Measurements from ENCODE around the gene NAT10. TPM values are rescaled to one million over a fixed set of nuclear protein-coding genes. Genes with fewer than 3 reads are reported as not detected.
"Not testable (repeated sequence)": the region's sequence is repeated elsewhere in the genome, so short reads cannot be mapped to it uniquely, and the experiment has no call there.

Gene NAT10
- polyA plus RNA-seq, 1 experiment: 30.5 TPM

DNA sequence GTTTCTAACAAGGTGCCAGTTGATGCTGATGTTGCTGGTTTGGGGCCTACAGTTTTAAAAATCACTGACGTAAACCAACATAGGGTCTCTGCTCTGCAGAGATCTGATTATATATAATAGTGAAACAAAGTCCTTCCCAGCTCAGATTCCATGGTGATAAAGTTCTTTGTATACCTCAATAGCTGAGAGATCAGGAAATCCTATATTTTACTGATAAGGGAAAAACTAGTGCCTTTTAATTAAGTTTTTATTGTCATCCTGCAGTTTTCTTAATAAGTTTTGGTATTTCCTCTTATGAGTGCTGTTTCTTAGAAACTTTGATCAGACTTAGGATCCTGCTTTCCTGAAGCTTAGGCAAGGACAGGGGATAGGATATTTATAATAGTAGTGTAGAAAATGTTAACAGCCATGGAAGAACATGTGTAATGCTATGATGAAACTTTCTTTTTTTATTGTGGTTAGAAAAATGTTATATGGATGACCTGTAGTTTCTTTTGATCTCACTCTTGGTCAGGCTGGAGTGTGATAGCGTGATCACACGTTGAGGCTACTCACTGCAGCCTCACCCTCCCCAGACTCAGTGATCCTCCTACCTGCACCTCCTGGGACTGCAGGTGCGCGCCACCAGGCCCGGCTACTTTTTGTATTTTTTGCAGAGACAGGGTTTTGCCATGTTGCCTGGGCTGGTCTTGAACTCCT, 39.8 kb upstream of the NAT10 start:
- TF ChIP-seq, protein P1, sequence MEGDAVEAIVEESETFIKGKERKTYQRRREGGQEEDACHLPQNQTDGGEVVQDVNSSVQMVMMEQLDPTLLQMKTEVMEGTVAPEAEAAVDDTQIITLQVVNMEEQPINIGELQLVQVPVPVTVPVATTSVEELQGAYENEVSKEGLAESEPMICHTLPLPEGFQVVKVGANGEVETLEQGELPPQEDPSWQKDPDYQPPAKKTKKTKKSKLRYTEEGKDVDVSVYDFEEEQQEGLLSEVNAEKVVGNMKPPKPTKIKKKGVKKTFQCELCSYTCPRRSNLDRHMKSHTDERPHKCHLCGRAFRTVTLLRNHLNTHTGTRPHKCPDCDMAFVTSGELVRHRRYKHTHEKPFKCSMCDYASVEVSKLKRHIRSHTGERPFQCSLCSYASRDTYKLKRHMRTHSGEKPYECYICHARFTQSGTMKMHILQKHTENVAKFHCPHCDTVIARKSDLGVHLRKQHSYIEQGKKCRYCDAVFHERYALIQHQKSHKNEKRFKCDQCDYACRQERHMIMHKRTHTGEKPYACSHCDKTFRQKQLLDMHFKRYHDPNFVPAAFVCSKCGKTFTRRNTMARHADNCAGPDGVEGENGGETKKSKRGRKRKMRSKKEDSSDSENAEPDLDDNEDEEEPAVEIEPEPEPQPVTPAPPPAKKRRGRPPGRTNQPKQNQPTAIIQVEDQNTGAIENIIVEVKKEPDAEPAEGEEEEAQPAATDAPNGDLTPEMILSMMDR (IDR thresholded peaks at IDR 0.05; ENCODE audit: low read depth, low read length): no peak; the same call in 1 of the 2 replicates
- no peak overlapping the region for H3K4me3 ChIP-seq (ENCODE audit: low read depth, low read length)
- peak overlapping the region; percentile 41 for H3K27ac ChIP-seq (ENCODE audit: low read depth, low read length)
- H3K27me3 ChIP-seq (ENCODE audit: control insufficient read depth, insufficient read depth, low read length): no peaks in the 10 kb centered on the region
- no peak for DNase-seq (ENCODE audit: low read depth, low spot score)
- H3K9me3 ChIP-seq (ENCODE audit: control insufficient read depth, insufficient read depth, low read length): no peaks in the 10 kb centered on the region
- POLR2A ChIA-PET: no interaction called here
- CTCF ChIA-PET: no interaction called here

DNA sequence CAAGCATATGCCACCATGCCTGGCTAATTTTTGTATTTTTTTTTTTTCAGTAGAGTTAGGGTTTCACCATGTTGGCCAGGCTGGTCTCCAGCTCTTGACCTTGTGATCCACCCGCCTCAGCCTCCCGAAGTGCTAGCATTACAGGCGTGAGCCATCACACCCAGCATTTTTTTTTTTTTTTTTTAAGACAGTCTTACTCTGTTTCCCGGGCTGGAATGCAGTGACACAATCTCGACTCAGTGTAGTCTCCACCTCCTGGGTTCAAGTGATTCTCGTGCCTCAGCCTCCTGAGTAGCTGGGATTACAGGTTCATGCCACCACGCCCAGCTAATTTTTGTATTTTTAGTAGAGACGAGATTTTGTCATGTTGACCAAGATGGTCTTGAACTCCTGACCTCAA, 38.7 kb upstream of the NAT10 start:
- CTCF ChIA-PET; POLR2A ChIA-PET; DNase-seq (ENCODE audit: low read depth, low spot score): not testable (repeated sequence)

DNA sequence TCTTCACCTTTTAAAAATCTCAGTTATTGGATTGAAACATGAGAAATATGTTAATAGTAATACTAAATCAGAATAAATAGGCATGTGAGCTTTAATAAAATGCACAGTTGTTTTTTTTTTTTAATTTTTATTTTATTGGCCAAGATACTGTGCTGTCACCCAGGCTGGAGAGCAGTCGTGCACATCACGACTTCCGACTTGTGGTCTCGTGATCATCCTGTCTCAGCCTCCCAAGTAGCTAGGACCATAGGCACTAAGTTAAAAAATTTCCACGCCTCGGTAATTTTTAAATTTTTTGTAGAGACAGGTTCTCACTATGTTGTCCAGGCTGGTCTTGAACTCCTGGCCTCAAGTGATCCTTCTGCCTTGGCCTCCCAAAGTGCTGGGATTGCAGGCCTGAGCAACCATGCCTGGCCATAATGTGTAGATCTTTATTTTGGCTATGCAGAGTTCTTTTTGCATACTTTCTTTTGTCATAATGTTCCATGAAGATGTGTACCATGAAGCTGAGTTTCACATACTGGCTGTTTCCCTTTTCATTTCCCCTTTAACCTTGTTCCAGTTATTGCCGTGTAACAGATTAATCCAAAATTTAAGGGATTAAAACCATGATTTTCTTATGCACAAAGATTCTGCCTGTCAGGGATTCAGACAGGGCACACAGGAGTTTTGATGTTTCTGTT, 37.9 kb upstream of the NAT10 start:
- Histone ChIP-seq H3K27me3 (ENCODE audit: control insufficient read depth, insufficient read depth, low read length) (no peaks in the 10 kb centered on the region), H3K4me3 (ENCODE audit: low read depth, low read length) (no peak overlapping the region), H3K9me3 (ENCODE audit: control insufficient read depth, insufficient read depth, low read length) (no peaks in the 10 kb centered on the region), H3K27ac (ENCODE audit: low read depth, low read length) (no peak overlapping the region)
- no peak for DNase-seq (ENCODE audit: low read depth, low spot score)
- ChIA-PET CTCF (no interaction called here), POLR2A (interaction anchor here (0.6 kb wide), 1 partner anchor 16 kb away, joined by 3 read pairs; no protein-coding TSS in a partner anchor)
- TF ChIP-seq, protein P1 (IDR thresholded peaks at IDR 0.05; ENCODE audit: low read depth, low read length): no peak

More for the DNA sequence above, 38.7 kb upstream of the NAT10 start:
- H3K9me3 ChIP-seq (ENCODE audit: control insufficient read depth, insufficient read depth, low read length); H3K27ac ChIP-seq (ENCODE audit: low read depth, low read length); H3K27me3 ChIP-seq (ENCODE audit: control insufficient read depth, insufficient read depth, low read length); H3K4me3 ChIP-seq (ENCODE audit: low read depth, low read length): not testable (repeated sequence)

DNA sequence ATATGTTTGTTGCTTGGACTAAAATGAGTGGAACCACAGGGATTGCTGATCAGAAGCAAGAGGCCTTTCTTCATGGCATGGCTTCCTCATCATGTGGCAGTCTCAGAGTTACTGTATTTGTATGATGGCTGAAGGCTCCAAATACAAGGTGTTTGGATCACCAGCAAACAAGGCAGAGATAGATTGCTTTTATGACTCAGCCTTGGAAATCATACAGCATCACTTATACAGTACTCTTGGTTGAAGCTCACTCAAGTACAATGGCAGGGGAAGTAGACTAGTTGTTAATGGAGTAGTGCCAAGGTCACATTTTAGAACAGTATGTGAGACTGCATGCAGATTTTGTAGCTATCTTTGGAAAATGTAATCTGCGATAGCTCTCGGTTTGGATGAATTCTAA, 37.3 kb upstream of the NAT10 start:
- ChIA-PET CTCF (no interaction called here), POLR2A (interaction anchor here (0.5 to 1.1 kb wide), 4 partner anchors 9 to 86 kb away, joined by 3 to 11 read pairs (median 3); partner anchors contain the start of gene NAT10)
- Histone ChIP-seq H3K4me3 (ENCODE audit: low read depth, low read length) (no peak overlapping the region), H3K9me3 (ENCODE audit: control insufficient read depth, insufficient read depth, low read length) (no peaks in the 10 kb centered on the region), H3K27ac (ENCODE audit: low read depth, low read length) (no peak overlapping the region), H3K27me3 (ENCODE audit: control insufficient read depth, insufficient read depth, low read length) (no peaks in the 10 kb centered on the region)
- DNase-seq (ENCODE audit: low read depth, low spot score): no peak
- TF ChIP-seq, protein P1 (IDR thresholded peaks at IDR 0.05; ENCODE audit: low read depth, low read length): no peak

DNA sequence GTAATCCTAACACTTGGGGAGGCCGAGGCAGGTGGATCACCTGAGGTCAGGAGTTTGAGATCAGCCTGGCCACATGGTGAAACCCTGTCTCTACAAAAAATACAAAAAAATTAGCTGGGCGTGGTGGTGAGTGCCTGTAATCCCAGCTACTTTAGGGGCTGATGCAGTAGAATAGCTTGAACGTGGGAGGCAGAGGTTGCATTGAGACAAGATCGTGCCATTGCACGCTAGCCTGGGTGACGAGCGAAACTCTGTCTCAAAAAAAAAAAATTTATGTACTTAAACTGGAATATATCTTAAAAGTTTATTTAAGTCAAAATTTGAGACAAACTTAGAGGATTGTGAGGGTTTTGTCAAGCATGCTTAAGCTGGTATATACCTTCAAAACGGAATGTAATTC, 34.1 kb upstream of the NAT10 start:
- H3K27ac ChIP-seq (ENCODE audit: low read depth, low read length); H3K27me3 ChIP-seq (ENCODE audit: control insufficient read depth, insufficient read depth, low read length); DNase-seq (ENCODE audit: low read depth, low spot score); CTCF ChIA-PET; H3K4me3 ChIP-seq (ENCODE audit: low read depth, low read length); H3K9me3 ChIP-seq (ENCODE audit: control insufficient read depth, insufficient read depth, low read length); POLR2A ChIA-PET: not testable (repeated sequence)

DNA sequence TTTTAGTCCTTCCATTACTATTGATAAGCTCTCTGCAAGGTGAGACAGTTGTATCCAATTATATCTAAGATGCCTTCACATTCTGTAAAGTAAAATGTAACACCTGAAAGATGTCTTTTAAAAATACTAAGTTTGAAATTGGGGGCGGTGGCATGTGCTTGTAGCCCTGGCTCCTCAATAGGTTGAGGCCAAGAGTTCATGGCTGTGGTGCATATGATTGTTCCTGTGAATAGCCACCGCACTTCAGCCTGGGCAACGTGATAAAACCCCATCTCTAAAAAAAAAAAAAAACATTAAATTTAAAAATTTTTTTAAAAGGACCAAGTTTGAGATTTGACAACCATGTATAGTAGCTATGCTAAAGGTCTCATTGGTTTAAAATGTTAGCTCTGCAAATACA, 33.4 kb upstream of the NAT10 start:
- ChIA-PET CTCF (no interaction called here), POLR2A (no interaction called here)
- Histone ChIP-seq H3K9me3 (ENCODE audit: control insufficient read depth, insufficient read depth, low read length) (no peaks in the 10 kb centered on the region), H3K27ac (ENCODE audit: low read depth, low read length) (no peak overlapping the region), H3K4me3 (ENCODE audit: low read depth, low read length) (no peak overlapping the region), H3K27me3 (ENCODE audit: control insufficient read depth, insufficient read depth, low read length) (no peaks in the 10 kb centered on the region)
- no peak for DNase-seq (ENCODE audit: low read depth, low spot score)
- TF ChIP-seq, protein P1 (IDR thresholded peaks at IDR 0.05; ENCODE audit: low read depth, low read length): no peak
